Kidney (tissue), 14 donors: Measurements from ENCODE around the gene MEPE. TPM values are rescaled to one million over a fixed set of nuclear protein-coding genes. Genes with fewer than 3 reads are reported as not detected.

ENCODE experiments used
- DNase-seq, 5 donors: peaks; one replicate each; pipeline ENCODE4 v3.0.0-alpha.2; 2013 to 2020
- FAIRE-seq: peaks from 2 replicates; lab custom pipeline; 2012; peaks lifted over from hg19 to GRCh38; lab: Jason Lieb, UNC
- H3K27ac ChIP-seq, 2 donors: one replicate each; pipeline ENCODE4 v1.7.0; 2013; ENCODE audit warnings: low read depth in 2 of 2, low read length in 2 of 2, inconsistent platforms in 1 of 2
- H3K27me3 ChIP-seq: one replicate; pipeline ENCODE4 v1.7.1; 2013; ENCODE audit warnings: low read length, inconsistent platforms; ENCODE audit not compliant: control insufficient read depth, insufficient read depth
- H3K36me3 ChIP-seq, 3 donors: one replicate each; pipeline versions ENCODE4 v1.7.0 to v1.7.1; 2013; ENCODE audit warnings: low read length in 3 of 3, control low read depth in 1 of 3, inconsistent platforms in 1 of 3; ENCODE audit not compliant: insufficient read depth in 3 of 3, control insufficient read depth in 2 of 3
- H3K4me1 ChIP-seq, 3 donors: one replicate each; pipeline versions ENCODE4 v1.7.0 to v1.7.1; 2013; ENCODE audit warnings: low read length in 3 of 3, inconsistent platforms in 1 of 3, low read depth in 1 of 3; ENCODE audit not compliant: control insufficient read depth in 2 of 3, insufficient read depth in 2 of 3
- H3K4me3 ChIP-seq, 3 donors: one replicate each; pipeline versions ENCODE4 v1.7.0 to v1.8.1; 2013; ENCODE audit warnings: low read length in 3 of 3, control low read depth in 1 of 3, inconsistent platforms in 1 of 3
- H3K9ac ChIP-seq, 3 donors: one replicate each; pipeline versions ENCODE4 v1.7.0 to v1.7.1; 2013; ENCODE audit warnings: low read length in 3 of 3, control low read depth in 1 of 3, inconsistent platforms in 1 of 3
- H3K9me3 ChIP-seq, 3 donors: one replicate each; pipeline versions ENCODE4 v1.7.0 to v1.7.1; 2013; ENCODE audit warnings: low read length in 3 of 3, control low read depth in 1 of 3, inconsistent platforms in 1 of 3; ENCODE audit not compliant: control insufficient read depth in 2 of 3, insufficient read depth in 1 of 3
- CTCF ChIP-seq: IDR thresholded peaks from 3 replicates; pipeline ENCODE4 v1.5.1; 2012; ENCODE audit warnings: mild to moderate bottlenecking, moderate library complexity, borderline replicate concordance; ENCODE audit not compliant: insufficient read depth; ENCODE audit errors: extremely low read depth
- intact Hi-C: fragments of 100-400 bp; cut with DNase I; formaldehyde crosslinking; loops from one replicate; pipeline ENCODE4 v1.11.1; 2022
- polyA plus RNA-seq: library from polyadenylated mRNA; stranded (reverse); fragments of 350-450 nt; fragmentation: Illumina TruSeq; extraction: RNeasy Lipid Tissue Mini Kit (QIAGEN cat#74804); gene quantifications from one replicate; pipeline ENCODE4 v1.2.3, GENCODE V29; 2014; ENCODE audit warnings: low read depth, low replicate concordance; ENCODE audit not compliant: insufficient read depth
- total RNA-seq: library from RNA; stranded (reverse); fragmentation: NEBNext Ultra II Directional; extraction: Animal tissue kit (Norgen Biotek cat#: 25700); gene quantifications from one replicate; pipeline ENCODE4 v1.2.1, GENCODE V29; 2021
- donor health status: control.
- donor health status: control.
- donor health status: control.
- donor health status: control.
- donor health status: control.
- donor health status: DM: yes; HTN: yes; CAD: no.
- donor health status: Normal renal cell carcinoma (clear cell type).

MEPE gene
- total and polyA plus RNA-seq, 2 donors from 2014 or later: not detected

GRCh38 chr4:87799301-87800113, 33.3 kb upstream of the MEPE start, which contains the start of gene IBSP:
TSS of gene IBSP (plus strand) at chr4:87799554. CDS start at chr4:87802362, 2,808 bp downstream.
- intact Hi-C loops: no loop called here
- peak in 1 of 5 donors; percentile 27 for DNase-seq
- no peaks in the 10 kb centered on the region for H3K9me3 ChIP-seq

GRCh38 chr4:87802858-87803257, 29.9 kb upstream of the MEPE start:
- no peak for FAIRE-seq
- intact Hi-C loops: no loop called here
- TF ChIP-seq CTCF: no peak

More at GRCh38 chr4:87799301-87800113, 33.3 kb upstream of the MEPE start, which contains the start of gene IBSP:
- Histone ChIP-seq H3K36me3 (no peaks in the 10 kb centered on the region), H3K9ac (no peak within 1 kb of the TSS), H3K4me3 (no peak within 1 kb of the TSS), H3K4me1 (no peaks in the 10 kb centered on the region), H3K27me3 (no peaks in the 10 kb centered on the region), H3K27ac (no peak within 1 kb of the TSS)
- no peak for FAIRE-seq
- TF ChIP-seq CTCF: no peak

GRCh38 chr4:87803421-87803820, 29.3 kb upstream of the MEPE start:
- Histone ChIP-seq H3K27me3 (no peaks in the 10 kb centered on the region), H3K4me1 (no peaks in the 10 kb centered on the region), H3K9ac (no peak overlapping the region), H3K9me3 (no peaks in the 10 kb centered on the region), H3K36me3 (no peaks in the 10 kb centered on the region), H3K4me3 (no peak overlapping the region), H3K27ac (no peak overlapping the region)
- FAIRE-seq: no peak
- DNase-seq: no peak
- no peak for TF ChIP-seq CTCF
- intact Hi-C loops: no loop called here

More at GRCh38 chr4:87802858-87803257, 29.9 kb upstream of the MEPE start:
- Histone ChIP-seq H3K4me3 (no peak overlapping the region), H3K27ac (no peak overlapping the region), H3K9me3 (no peaks in the 10 kb centered on the region), H3K9ac (no peak overlapping the region), H3K27me3 (no peaks in the 10 kb centered on the region), H3K4me1 (no peaks in the 10 kb centered on the region), H3K36me3 (no peaks in the 10 kb centered on the region)
- DNase-seq: no peak
